H9 (cell line): ENCODE data around the gene PICALM. TPM values are rescaled to one million over a fixed set of nuclear protein-coding genes. Genes with fewer than 3 reads are reported as not detected.

Experiments used
- DNase-seq: peaks from one replicate; pipeline ENCODE4 v3.0.0-alpha.2; 2017
- H2AFZ ChIP-seq: one replicate; pipeline ENCODE4 v1.6.1; 2013; ENCODE audit warnings: mild to moderate bottlenecking, low read length, control low read depth, moderate library complexity
- H2AK5ac ChIP-seq: 2 replicates; pipeline ENCODE4 v1.6.1; 2013; ENCODE audit warnings: low read length, control low read depth, mixed read lengths; ENCODE audit not compliant: insufficient read length
- H2BK120ac ChIP-seq: one replicate; pipeline ENCODE4 v1.6.1; 2013; ENCODE audit warnings: low read depth, mild to moderate bottlenecking, low read length, control low read depth, inconsistent platforms; ENCODE audit not compliant: poor library complexity, severe bottlenecking
- H2BK12ac ChIP-seq: 2 replicates; pipeline ENCODE4 v1.6.1; 2013; ENCODE audit warnings: low read length, control low read depth, mixed read lengths, low read depth; ENCODE audit not compliant: insufficient read length
- H2BK15ac ChIP-seq: 2 replicates; pipeline ENCODE4 v1.6.1; 2013; ENCODE audit warnings: low read depth, low read length, control low read depth
- H2BK20ac ChIP-seq: one replicate; pipeline ENCODE4 v1.6.1; 2013; ENCODE audit warnings: low read depth, mild to moderate bottlenecking, low read length, control low read depth, inconsistent platforms; ENCODE audit not compliant: poor library complexity, severe bottlenecking
- H2BK5ac ChIP-seq: 2 replicates; pipeline ENCODE4 v1.6.1; 2013; ENCODE audit warnings: low read length, control low read depth, mixed read lengths; ENCODE audit not compliant: insufficient read length
- H3K14ac ChIP-seq: 2 replicates; pipeline ENCODE4 v1.6.1; 2013; ENCODE audit warnings: low read length, control low read depth; ENCODE audit not compliant: insufficient read depth
- H3K18ac ChIP-seq: 2 replicates; pipeline ENCODE4 v1.6.1; 2013; ENCODE audit warnings: low read depth, mild to moderate bottlenecking, mixed read lengths, low read length, control low read depth; ENCODE audit not compliant: insufficient read length
- H3K23ac ChIP-seq: 2 replicates; pipeline ENCODE4 v1.6.1; 2013; ENCODE audit warnings: low read length, control low read depth, mixed read lengths, low read depth; ENCODE audit not compliant: insufficient read length
- H3K23me2 ChIP-seq: 2 replicates; pipeline ENCODE4 v1.6.1; 2013; ENCODE audit warnings: low read depth, mild to moderate bottlenecking, mixed read lengths, low read length, control low read depth; ENCODE audit not compliant: insufficient read length, poor library complexity, severe bottlenecking
- H3K27ac ChIP-seq: 2 replicates; pipeline ENCODE4 v1.5.1; 2013; ENCODE audit warnings: low read length, control low read depth, mixed read lengths, low read depth; ENCODE audit not compliant: insufficient read length
- H3K27me3 ChIP-seq: 2 replicates; pipeline ENCODE4 v1.6.1; 2013; ENCODE audit warnings: low read length, control low read depth, inconsistent platforms; ENCODE audit not compliant: insufficient read depth
- H3K4ac ChIP-seq: 2 replicates; pipeline ENCODE4 v1.6.1; 2013; ENCODE audit warnings: low read depth, mild to moderate bottlenecking, control low read depth, inconsistent platforms, low read length, moderate library complexity
- H3K4me1 ChIP-seq: 2 replicates; pipeline ENCODE4 v1.6.1; 2013; ENCODE audit warnings: low read length, control low read depth, inconsistent platforms; ENCODE audit not compliant: insufficient read depth
- H3K4me2 ChIP-seq: 2 replicates; pipeline ENCODE4 v1.6.1; 2013; ENCODE audit warnings: low read length, control low read depth, mixed read lengths; ENCODE audit not compliant: insufficient read length, insufficient read depth
- H3K56ac ChIP-seq: 2 replicates; pipeline ENCODE4 v1.6.1; 2013; ENCODE audit warnings: low read depth, mild to moderate bottlenecking, mixed read lengths, low read length, control low read depth; ENCODE audit not compliant: insufficient read length
- H3K79me1 ChIP-seq: 2 replicates; pipeline ENCODE4 v1.6.1; 2013; ENCODE audit warnings: low read depth, mild to moderate bottlenecking, moderate library complexity, low read length, control low read depth, inconsistent platforms; ENCODE audit not compliant: insufficient read depth, poor library complexity, severe bottlenecking
- H3K79me2 ChIP-seq: 2 replicates; pipeline ENCODE4 v1.6.1; 2013; ENCODE audit warnings: low read length, control low read depth, inconsistent platforms; ENCODE audit not compliant: insufficient read depth
- H3K9ac ChIP-seq: 2 replicates; pipeline ENCODE4 v1.6.1; 2013; ENCODE audit warnings: low read length, control low read depth, mixed read lengths; ENCODE audit not compliant: insufficient read length; ENCODE audit errors: extremely low read depth
- H3K9me3 ChIP-seq: one replicate; pipeline ENCODE4 v1.6.1; 2013; ENCODE audit warnings: low read depth, low read length, inconsistent platforms; ENCODE audit not compliant: control insufficient read depth
- H3T11ph ChIP-seq: one replicate; pipeline ENCODE4 v1.6.1; 2013; ENCODE audit warnings: mild to moderate bottlenecking, low read length, control low read depth, inconsistent platforms
- H4K20me1 ChIP-seq: one replicate; pipeline ENCODE4 v1.6.1; 2013; ENCODE audit not compliant: control insufficient read depth, insufficient read length, insufficient read depth
- H4K5ac ChIP-seq: 2 replicates; pipeline ENCODE4 v1.6.1; 2013; ENCODE audit warnings: low read depth, mild to moderate bottlenecking, mixed read lengths, low read length, control low read depth; ENCODE audit not compliant: insufficient read length
- H4K8ac ChIP-seq: replicated peaks from 2 replicates; pipeline ENCODE4 v1.6.1; 2013; ENCODE audit warnings: low read length, control low read depth, mixed read lengths, low read depth; ENCODE audit not compliant: insufficient read length
- H4K91ac ChIP-seq: 2 replicates; pipeline ENCODE4 v1.6.1; 2013; ENCODE audit warnings: low read depth, mild to moderate bottlenecking, moderate library complexity, mixed read lengths, low read length, control low read depth; ENCODE audit not compliant: insufficient read length
- H3K27ac Mint-ChIP-seq, 3 experiments: 2 replicates in 2 of 3; 3 replicates in 1 of 3; pipeline ENCODE4 v1.8.0; 2020 to 2021; ENCODE audit warnings: mixed read lengths in 3 of 3, mild to moderate bottlenecking in 1 of 3, moderate library complexity in 1 of 3
- H3K27me3 Mint-ChIP-seq: 2 replicates; pipeline ENCODE4 v1.8.0; 2021; ENCODE audit warnings: low read depth, mild to moderate bottlenecking, moderate library complexity, mixed read lengths
- H3K36me3 Mint-ChIP-seq, 3 experiments: 2 replicates in 2 of 3; 3 replicates in 1 of 3; pipeline ENCODE4 v1.8.0; 2020 to 2021; ENCODE audit warnings: low read depth in 3 of 3, mixed read lengths in 3 of 3; ENCODE audit not compliant: insufficient read depth in 1 of 3
- H3K4me1 Mint-ChIP-seq, 2 experiments: 2 replicates each; pipeline ENCODE4 v1.8.0; 2020; ENCODE audit warnings: mixed read lengths in 2 of 2
- H3K4me3 Mint-ChIP-seq, 2 experiments: 2 replicates in 1 of 2; 3 replicates in 1 of 2; pipeline ENCODE4 v1.8.0; 2020 to 2021; ENCODE audit warnings: mild to moderate bottlenecking in 2 of 2, mixed read lengths in 2 of 2, moderate library complexity in 1 of 2
- H3K9me3 Mint-ChIP-seq, 2 experiments: 2 replicates in 1 of 2; 3 replicates in 1 of 2; pipeline ENCODE4 v1.8.0; 2020; ENCODE audit warnings: mild to moderate bottlenecking in 2 of 2, mixed read lengths in 2 of 2, moderate library complexity in 1 of 2
- CTCF ChIP-seq: fragments of 200-600 bp; sonication (generic); conservative IDR thresholded peaks from 3 replicates; pipeline ENCODE4 v1.8.0; 2021; ENCODE audit warnings: antibody characterized with exemption, mild to moderate bottlenecking
- WGBS: extraction: QIAGEN DNeasy Blood & Tissue Kit; methylation state at CpG from one replicate; pipeline ENCODE4 v1.1.7; 2013; ENCODE audit warnings: missing lambda C conversion rate, low lambda C conversion rate, mixed read lengths; ENCODE audit not compliant: insufficient read length; ENCODE audit errors: extremely low coverage; 5-methylcytosine and 5-hydroxymethylcytosine counted together
- total RNA-seq: library from RNA; stranded (reverse); gene quantifications from 2 replicates; pipeline ENCODE4 v1.2.1, GENCODE V29; 2021

The PICALM gene
- total RNA-seq, 1 experiment from 2014 or later, result 76.4 TPM

- no peak overlapping the region for H3K18ac ChIP-seq
- H4K91ac ChIP-seq, result no peak overlapping the region
- H3K4me2 ChIP-seq, result no peak overlapping the region
- no peaks in the 10 kb centered on the region for H3K9me3 ChIP-seq
- H3K27ac ChIP-seq, result no peak overlapping the region
- H3T11ph ChIP-seq, result no peak overlapping the region
- H3K14ac ChIP-seq, result no peak overlapping the region
- no peak overlapping the region for H3K4ac ChIP-seq
- Mint-ChIP-seq H3K4me1 (no peaks in the 10 kb centered on the region), H3K36me3 (no peaks in the 10 kb centered on the region), H3K27ac (peak overlapping the region in 1 of 3 experiments; percentile 6; a peak in 1 of 7 replicates), H3K9me3 (no peaks in the 10 kb centered on the region), H3K27me3 (no peaks in the 10 kb centered on the region; the same call in 1 of the 2 replicates), H3K4me3 (no peak overlapping the region)
- TF ChIP-seq CTCF, result no peak
- no peak overlapping the region for H3K23ac ChIP-seq
- H2BK5ac ChIP-seq, result no peak overlapping the region
- WGBS, result no CpG with 5 or more reads among the region's 1 CpG
- H2BK15ac ChIP-seq, result no peak overlapping the region
- H4K8ac ChIP-seq, result no peak overlapping the region
- no peak overlapping the region for H3K9ac ChIP-seq
- no peak overlapping the region for H3K56ac ChIP-seq
- H3K23me2 ChIP-seq, result no peaks in the 10 kb centered on the region
- H2BK120ac ChIP-seq, result no peak overlapping the region
- H2BK20ac ChIP-seq, result no peak overlapping the region
- no peaks in the 10 kb centered on the region for H4K20me1 ChIP-seq
- H3K4me1 ChIP-seq, result peaks cover 4% of the 10 kb centered on the region
- no peak overlapping the region for H2BK12ac ChIP-seq
- no peak overlapping the region for H2AFZ ChIP-seq
- no peak for DNase-seq
- H2AK5ac ChIP-seq, result no peak overlapping the region
- H4K5ac ChIP-seq, result no peak overlapping the region
- no peaks in the 10 kb centered on the region for H3K79me2 ChIP-seq
- H3K79me1 ChIP-seq, result no peaks in the 10 kb centered on the region
- no peaks in the 10 kb centered on the region for H3K27me3 ChIP-seq
These were observed 22.2 kb upstream of the PICALM start for GRCh38 chr11:86091086-86091485.
